Left lobe of liver (tissue), 2 donors: ENCODE results near the gene ODF4. TPM values are rescaled to one million over a fixed set of nuclear protein-coding genes. Genes with fewer than 3 reads are reported as not detected.
A peak's percentile ranks its signal among the peaks of the same experiment; 100 is the strongest.
"Not testable (repeated sequence)": the region's sequence is repeated elsewhere in the genome, so short reads cannot be mapped to it uniquely, and the experiment has no call there.

Experiments
- ATAC-seq: fragments of 200-7000 bp; cut with Tn5 transposase; one replicate; pipeline ENCODE4 v1.9.1; 2020; ENCODE audit warnings: mild to moderate bottlenecking, moderate library complexity
- DNase-seq: peaks from one replicate; pipeline ENCODE4 v3.0.0-alpha.2; 2020; ENCODE audit warnings: low spot score
- total RNA-seq: library from RNA; stranded (reverse); gene quantifications from one replicate; pipeline ENCODE4 v1.2.1, GENCODE V29; 2021
- donor health status: DM: no; HTN: no; CAD: no; lungs with moderate emphysema.
- donor health status: DM: no; HTN: yes; CAD: no.

ODF4 gene
- total RNA-seq, 1 donor from 2014 or later = not detected

DNA sequence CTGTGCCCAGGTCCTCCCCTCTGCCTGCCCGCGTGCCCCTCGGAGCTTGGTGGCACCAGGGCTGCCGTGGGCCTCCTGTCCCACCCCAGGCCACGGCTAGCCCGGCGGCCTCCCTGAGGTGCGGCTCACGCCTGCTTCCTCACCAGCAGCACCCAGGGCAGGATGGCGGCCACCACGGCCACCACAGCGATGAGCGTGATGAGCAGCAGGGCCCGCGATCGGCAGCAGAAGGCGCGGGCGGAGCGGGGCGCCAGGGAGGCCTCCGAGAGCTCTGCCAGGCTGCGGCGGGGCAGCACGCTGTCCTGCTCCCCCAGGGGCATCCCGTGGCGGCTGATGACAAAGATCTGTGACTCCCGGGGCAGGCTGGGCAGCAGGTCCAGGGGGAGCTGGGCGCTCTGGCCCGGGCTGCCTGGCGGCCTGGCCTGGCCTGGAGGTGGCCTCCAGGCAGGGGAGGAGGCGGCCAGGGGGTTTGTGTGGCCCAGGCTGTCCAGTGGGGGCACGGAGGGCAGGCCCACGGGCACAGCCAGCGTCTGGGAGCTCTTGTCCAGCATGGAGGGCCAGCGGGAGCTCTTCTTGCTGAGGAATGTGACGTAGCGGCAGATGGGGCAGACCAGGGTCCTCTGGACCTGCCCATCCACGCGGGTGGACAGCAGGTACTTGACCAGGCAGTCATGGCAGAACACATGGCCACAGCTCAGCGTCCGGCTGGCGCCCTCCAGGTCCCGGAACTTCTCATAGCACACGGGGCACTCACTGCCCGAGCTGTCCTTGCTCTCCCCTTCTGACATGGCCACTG, 53.2 kb downstream of the ODF4 start:
- DNase-seq (no peak), ATAC-seq (no peak)

DNA sequence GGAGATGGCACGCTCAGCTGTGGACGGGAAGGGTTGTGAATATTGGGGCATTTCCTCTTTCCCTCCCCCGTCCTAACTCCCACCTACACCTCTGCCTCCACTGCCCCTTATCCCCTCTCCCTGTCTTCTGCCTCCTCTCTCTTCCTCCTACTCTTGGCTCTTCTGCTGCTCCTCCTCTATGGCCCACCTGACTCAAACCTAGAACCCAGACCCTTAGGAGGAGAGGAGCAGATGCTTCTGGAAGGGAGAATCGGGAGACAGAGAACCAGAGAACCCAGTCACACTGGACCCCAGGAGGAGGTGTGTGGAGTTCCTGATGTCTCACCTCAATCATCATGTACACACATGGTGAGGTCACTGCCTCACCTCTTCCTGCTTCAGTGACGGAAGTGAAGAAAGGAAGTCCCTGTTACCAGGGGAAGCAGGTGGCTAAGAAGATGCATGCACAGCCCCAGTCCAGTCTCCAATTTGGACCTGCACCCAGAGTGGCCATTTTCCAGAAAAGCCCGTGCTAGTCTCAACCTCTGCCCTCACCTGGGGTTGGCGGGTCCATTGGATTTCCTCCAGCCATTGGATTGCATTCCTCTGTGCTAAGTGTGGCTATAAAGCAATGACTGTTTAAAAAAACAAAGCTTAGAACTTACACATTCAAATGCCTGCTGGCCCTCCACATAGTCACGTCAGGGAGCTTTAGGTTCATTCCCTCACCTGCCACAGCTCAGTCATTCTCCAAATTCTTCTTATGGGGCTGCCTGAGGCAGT, 54.0 kb downstream of the ODF4 start:
- ATAC-seq = peak; percentile 45

DNA sequence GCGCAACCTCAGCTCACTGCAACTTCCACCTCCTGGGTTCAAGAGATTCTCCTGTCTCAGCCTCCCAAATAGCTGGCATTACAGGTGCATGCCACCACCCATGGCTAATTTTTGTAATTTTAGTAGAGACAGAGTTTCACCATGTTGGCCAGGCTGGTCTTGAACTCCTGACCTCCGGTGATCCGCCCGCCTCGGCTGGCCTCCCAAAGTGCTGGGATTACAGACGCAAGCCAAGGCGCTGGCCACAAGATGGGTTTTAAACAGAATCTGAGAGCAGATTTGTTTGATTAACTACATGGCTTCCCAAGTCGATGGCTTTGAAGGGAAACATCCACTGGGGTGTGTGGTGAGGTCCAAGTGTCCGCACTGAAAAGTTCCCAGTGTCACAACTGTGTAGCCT, 54.9 kb downstream of the ODF4 start:
- ATAC-seq, DNase-seq: not testable (repeated sequence)

More for the DNA sequence above, 54.0 kb downstream of the ODF4 start:
- no peak for DNase-seq

Other genes starting within 250 kb of the ODF4 start
- gene ALOXE3, start 221.3 kb upstream of the ODF4 start, total RNA-seq = not detected
- gene HES7, start 215.7 kb upstream of the ODF4 start, total RNA-seq = not detected
- gene PER1, start 187.4 kb upstream of the ODF4 start, total RNA-seq = 108 TPM
- gene VAMP2, start 176.9 kb upstream of the ODF4 start, total RNA-seq = 18.1 TPM
- gene TMEM107, start 163.5 kb upstream of the ODF4 start, total RNA-seq = 3.6 TPM
- 4.5 TPM for gene BORCS6, start 149.7 kb upstream of the ODF4 start, total RNA-seq
- 0.68 TPM for gene AURKB, start 129.3 kb upstream of the ODF4 start, total RNA-seq
- gene CTC1, start 91.8 kb upstream of the ODF4 start, total RNA-seq = 18.1 TPM
- gene PFAS, start 90.6 kb upstream of the ODF4 start, total RNA-seq = 18.9 TPM
- gene RANGRF, start 51.2 kb upstream of the ODF4 start, total RNA-seq = 6.6 TPM
- gene SLC25A35, start 44.4 kb upstream of the ODF4 start, total RNA-seq = 2.3 TPM
- gene ARHGEF15, start 29.6 kb upstream of the ODF4 start, total RNA-seq = 1.9 TPM
- 397 TPM for gene RPL26, start 43.4 kb downstream of the ODF4 start, total RNA-seq
- not detected for gene RNF222, start 58.0 kb downstream of the ODF4 start, total RNA-seq
- gene NDEL1, start 96.0 kb downstream of the ODF4 start, total RNA-seq = 37.5 TPM